ENCODE measurements around the gene EDRF1.

The EDRF1 gene

GRCh38 chr10:125742465-125742864, 23.0 kb downstream of the EDRF1 start:
- DNase-seq (ENCODE audit: low read depth): no peak
- in situ Hi-C loops (cut with HindIII; ENCODE audit: low sequenced_read_pairs): no loop called here
- H3K4me3 ChIP-seq (ENCODE audit: low read depth, low read length): no peak overlapping the region

GRCh38 chr10:125744909-125745308, 25.4 kb downstream of the EDRF1 start:
- no peak for TF ChIP-seq CTCF (IDR thresholded peaks at IDR 0.05; ENCODE audit: low read depth, low read length, missing control alignments)
- no peak overlapping the region for H3K4me3 ChIP-seq (ENCODE audit: low read depth, low read length)
- no peak for DNase-seq (ENCODE audit: low read depth)
- in situ Hi-C loops (cut with HindIII; ENCODE audit: low sequenced_read_pairs): no loop called here

More at GRCh38 chr10:125742465-125742864, 23.0 kb downstream of the EDRF1 start:
- TF ChIP-seq CTCF (IDR thresholded peaks at IDR 0.05; ENCODE audit: low read depth, low read length, missing control alignments): peak; percentile 15

GRCh38 chr10:125747417-125747816, 27.9 kb downstream of the EDRF1 start:
- TF ChIP-seq CTCF (IDR thresholded peaks at IDR 0.05; ENCODE audit: low read depth, low read length, missing control alignments): no peak
- no peak overlapping the region for H3K4me3 ChIP-seq (ENCODE audit: low read depth, low read length)
- in situ Hi-C loops (cut with HindIII; ENCODE audit: low sequenced_read_pairs): no loop called here
- DNase-seq (ENCODE audit: low read depth): no peak

GRCh38 chr10:125756196-125756595, 36.7 kb downstream of the EDRF1 start:
- DNase-seq (ENCODE audit: low read depth): no peak
- no peak for TF ChIP-seq CTCF (IDR thresholded peaks at IDR 0.05; ENCODE audit: low read depth, low read length, missing control alignments)
- in situ Hi-C loops (cut with HindIII; ENCODE audit: low sequenced_read_pairs): no loop called here
- no peak overlapping the region for H3K4me3 ChIP-seq (ENCODE audit: low read depth, low read length)

- no peak overlapping the region for H3K4me3 ChIP-seq (ENCODE audit: low read depth, low read length)
- DNase-seq (ENCODE audit: low read depth): no peak
- no peak for TF ChIP-seq CTCF (IDR thresholded peaks at IDR 0.05; ENCODE audit: low read depth, low read length, missing control alignments)
- in situ Hi-C loops (cut with HindIII; ENCODE audit: low sequenced_read_pairs): no loop called here
Observed at GRCh38 chr10:125756853-125757487, 37.5 kb downstream of the EDRF1 start.

GRCh38 chr10:125757742-125758141, 38.2 kb downstream of the EDRF1 start:
- in situ Hi-C loops (cut with HindIII; ENCODE audit: low sequenced_read_pairs): no loop called here
- no peak overlapping the region for H3K4me3 ChIP-seq (ENCODE audit: low read depth, low read length)
- TF ChIP-seq CTCF (IDR thresholded peaks at IDR 0.05; ENCODE audit: low read depth, low read length, missing control alignments): no peak
- no peak for DNase-seq (ENCODE audit: low read depth)
